Endodermal cell (in vitro differentiated cells): ENCODE measurements around the gene USP31. TPM values are rescaled to one million over a fixed set of nuclear protein-coding genes. Genes with fewer than 3 reads are reported as not detected.
A peak's percentile ranks its signal among the peaks of the same experiment; 100 is the strongest.

Experiments
- DNase-seq: peaks from one replicate; pipeline ENCODE4 v3.0.0-alpha.2; 2017
- H3K27ac ChIP-seq: 2 replicates; pipeline ENCODE4 v1.5.1; 2013; ENCODE audit warnings: mild to moderate bottlenecking, low read depth, low read length, moderate library complexity
- H3K27me3 ChIP-seq: 2 replicates; pipeline ENCODE4 v1.6.1; 2013; ENCODE audit warnings: mild to moderate bottlenecking, low read length, moderate library complexity; ENCODE audit not compliant: insufficient read depth, control insufficient read depth, poor library complexity, severe bottlenecking
- H3K36me3 ChIP-seq: 2 replicates; pipeline ENCODE4 v1.7.0; 2013; ENCODE audit warnings: mild to moderate bottlenecking, low read length, moderate library complexity; ENCODE audit not compliant: control insufficient read depth, insufficient read depth
- H3K4me1 ChIP-seq: one replicate; pipeline ENCODE4 v1.7.0; 2013; ENCODE audit warnings: low read length; ENCODE audit not compliant: control insufficient read depth, insufficient read depth
- H3K4me3 ChIP-seq: 2 replicates; pipeline ENCODE4 v1.5.1; 2013; ENCODE audit warnings: mild to moderate bottlenecking, low read length, moderate library complexity
- H3K9ac ChIP-seq: 2 replicates; pipeline ENCODE4 v1.6.1; 2013; ENCODE audit warnings: mild to moderate bottlenecking, low read length, moderate library complexity; ENCODE audit not compliant: poor library complexity, severe bottlenecking; ENCODE audit errors: extremely low read depth
- H3K9me3 ChIP-seq: 2 replicates; pipeline ENCODE4 v1.6.1; 2013; ENCODE audit warnings: mild to moderate bottlenecking, low read length, moderate library complexity; ENCODE audit not compliant: control insufficient read depth
- H3K27ac Mint-ChIP-seq: 2 replicates; pipeline ENCODE4 v1.8.0; 2020; ENCODE audit warnings: mixed read lengths
- H3K27me3 Mint-ChIP-seq: 2 replicates; pipeline ENCODE4 v1.8.0; 2021; ENCODE audit warnings: mild to moderate bottlenecking, mixed read lengths; ENCODE audit not compliant: insufficient read depth
- H3K36me3 Mint-ChIP-seq: 2 replicates; pipeline ENCODE4 v1.8.0; 2020; ENCODE audit warnings: low read depth, mixed read lengths
- H3K4me1 Mint-ChIP-seq: 2 replicates; pipeline ENCODE4 v1.8.0; 2020; ENCODE audit warnings: mixed read lengths
- H3K4me3 Mint-ChIP-seq: 2 replicates; pipeline ENCODE4 v1.8.0; 2020; ENCODE audit warnings: mild to moderate bottlenecking, moderate library complexity, mixed read lengths
- H3K9me3 Mint-ChIP-seq: 2 replicates; pipeline ENCODE4 v1.8.0; 2020; ENCODE audit warnings: mild to moderate bottlenecking, mixed read lengths
- WGBS, 2 experiments: methylation state at CpG; one replicate each; pipeline versions ENCODE4 v1.1.5 to v1.1.7; 2013; ENCODE audit warnings: missing lambda C conversion rate in 2 of 2, mixed read lengths in 1 of 2; ENCODE audit not compliant: insufficient coverage in 1 of 2, insufficient read length in 1 of 2; 5-methylcytosine and 5-hydroxymethylcytosine counted together
- total RNA-seq, 2 donors: library from RNA; stranded (reverse); fragmentation: NEBNext Ultra II Directional in 1 of 2; extraction: Animal tissue kit (Norgen Biotek cat#: 25700) in 1 of 2; gene quantifications; 2 replicates in 1 of 2; 3 replicates in 1 of 2; pipeline ENCODE4 v1.2.1, GENCODE V29; 2021
- TF ChIP-seq, protein P1 (sequence below): fragments of 200-600 bp; sonication (generic); conservative IDR thresholded peaks from 2 replicates; pipeline ENCODE4 v1.5.0; 2021; ENCODE audit warnings: antibody characterized with exemption, mild to moderate bottlenecking

USP31 gene
- total RNA-seq, 2 donors from 2014 or later, result 19.9 to 22.1 TPM

DNA sequence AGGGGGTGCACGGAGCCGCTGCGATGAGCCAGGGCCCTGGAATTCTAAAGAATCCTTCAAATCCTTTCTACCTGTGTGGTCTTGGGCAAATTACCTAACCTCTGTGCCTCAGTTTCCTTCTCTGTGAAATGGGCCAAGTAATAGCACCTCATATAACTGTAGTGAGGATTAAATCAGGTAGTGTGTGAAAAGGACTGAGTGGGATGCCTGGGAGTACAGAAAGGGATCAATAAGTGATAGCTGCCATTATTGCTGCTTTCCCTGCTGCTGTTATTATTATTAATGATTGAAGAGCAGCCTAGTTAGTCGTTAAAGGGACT, 34.3 kb upstream of the USP31 start:
- no peak overlapping the region for H3K27ac ChIP-seq
- Mint-ChIP-seq H3K27ac (no peak overlapping the region), H3K27me3 (peaks cover 62% of the 10 kb centered on the region), H3K9me3 (no peaks in the 10 kb centered on the region), H3K36me3 (no peaks in the 10 kb centered on the region), H3K4me3 (peak overlapping the region; percentile 44), H3K4me1 (no peaks in the 10 kb centered on the region)
- DNase-seq, result peak; percentile 45
- H3K9ac ChIP-seq, result no peak overlapping the region
- H3K4me1 ChIP-seq, result no peaks in the 10 kb centered on the region
- H3K9me3 ChIP-seq, result no peaks in the 10 kb centered on the region
- 20 to 48% methylated on average over 1 to 4 of the region's 4 CpGs for WGBS, 2 experiments
- H3K36me3 ChIP-seq, result no peaks in the 10 kb centered on the region
- peaks cover 53% of the 10 kb centered on the region for H3K27me3 ChIP-seq
- H3K4me3 ChIP-seq, result no peak overlapping the region
- TF ChIP-seq, protein P1, sequence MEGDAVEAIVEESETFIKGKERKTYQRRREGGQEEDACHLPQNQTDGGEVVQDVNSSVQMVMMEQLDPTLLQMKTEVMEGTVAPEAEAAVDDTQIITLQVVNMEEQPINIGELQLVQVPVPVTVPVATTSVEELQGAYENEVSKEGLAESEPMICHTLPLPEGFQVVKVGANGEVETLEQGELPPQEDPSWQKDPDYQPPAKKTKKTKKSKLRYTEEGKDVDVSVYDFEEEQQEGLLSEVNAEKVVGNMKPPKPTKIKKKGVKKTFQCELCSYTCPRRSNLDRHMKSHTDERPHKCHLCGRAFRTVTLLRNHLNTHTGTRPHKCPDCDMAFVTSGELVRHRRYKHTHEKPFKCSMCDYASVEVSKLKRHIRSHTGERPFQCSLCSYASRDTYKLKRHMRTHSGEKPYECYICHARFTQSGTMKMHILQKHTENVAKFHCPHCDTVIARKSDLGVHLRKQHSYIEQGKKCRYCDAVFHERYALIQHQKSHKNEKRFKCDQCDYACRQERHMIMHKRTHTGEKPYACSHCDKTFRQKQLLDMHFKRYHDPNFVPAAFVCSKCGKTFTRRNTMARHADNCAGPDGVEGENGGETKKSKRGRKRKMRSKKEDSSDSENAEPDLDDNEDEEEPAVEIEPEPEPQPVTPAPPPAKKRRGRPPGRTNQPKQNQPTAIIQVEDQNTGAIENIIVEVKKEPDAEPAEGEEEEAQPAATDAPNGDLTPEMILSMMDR, result no peak

- no peak within 1 kb of the TSS for H3K9ac ChIP-seq
- no peak within 1 kb of the TSS for H3K27ac Mint-ChIP-seq
- 4 to 6% methylated on average over 43 to 71 of the region's 71 CpGs for WGBS, 2 experiments
- H3K9me3 Mint-ChIP-seq, result no peaks in the 10 kb centered on the region
- H3K4me3 Mint-ChIP-seq, result peak within 1 kb of the TSS; percentile 44
- no peaks in the 10 kb centered on the region for H3K36me3 ChIP-seq
- H3K27ac ChIP-seq, result no peak within 1 kb of the TSS
- no peaks in the 10 kb centered on the region for H3K4me1 ChIP-seq
- no peaks in the 10 kb centered on the region for H3K9me3 ChIP-seq
- peaks cover 61% of the 10 kb centered on the region for H3K27me3 Mint-ChIP-seq
- H3K4me3 ChIP-seq, result peak within 1 kb of the TSS; percentile 56
- H3K4me1 Mint-ChIP-seq, result no peaks in the 10 kb centered on the region
- H3K36me3 Mint-ChIP-seq, result no peaks in the 10 kb centered on the region
- peaks cover 53% of the 10 kb centered on the region for H3K27me3 ChIP-seq
- TF ChIP-seq, protein P1, result peak; percentile 38
- peak; percentile 62 for DNase-seq
These were observed 33.7 kb upstream of the USP31 start, which contains the start of gene SCNN1G for GRCh38 chr16:23182679-23183542. SCNN1G (plus strand) TSS chr16:23182745; CDS start chr16:23186272, 3,527 bp downstream.

GRCh38 chr16:23182206-23182678, 33.0 kb upstream of the USP31 start:
- WGBS, 2 experiments, result 8 to 80% methylated on average over 1 to 33 of the region's 33 CpGs
- no peaks in the 10 kb centered on the region for H3K9me3 Mint-ChIP-seq
- Histone ChIP-seq H3K9me3 (no peaks in the 10 kb centered on the region), H3K4me1 (no peaks in the 10 kb centered on the region), H3K9ac (no peak overlapping the region), H3K27me3 (peaks cover 53% of the 10 kb centered on the region), H3K4me3 (no peak overlapping the region), H3K27ac (no peak overlapping the region), H3K36me3 (no peaks in the 10 kb centered on the region)
- H3K27me3 Mint-ChIP-seq, result peaks cover 57% of the 10 kb centered on the region
- no peaks in the 10 kb centered on the region for H3K36me3 Mint-ChIP-seq
- H3K27ac Mint-ChIP-seq, result no peak overlapping the region
- TF ChIP-seq, protein P1, result peak; percentile 96
- peak overlapping the region; percentile 44 for H3K4me3 Mint-ChIP-seq
- peak; percentile 99 for DNase-seq
- no peaks in the 10 kb centered on the region for H3K4me1 Mint-ChIP-seq
